Aorta (tissue), 5 donors: ENCODE results near the gene SMYD3. TPM values are rescaled to one million over a fixed set of nuclear protein-coding genes. Genes with fewer than 3 reads are reported as not detected.

Source experiments
- ATAC-seq: fragments of 200-7000 bp; cut with Tn5 transposase; one replicate; pipeline ENCODE4 v1.9.1; 2022; ENCODE audit warnings: moderate library complexity; ENCODE audit not compliant: low FRiP score
- DNase-seq, 2 donors: peaks; one replicate each; pipeline ENCODE4 v3.0.0-alpha.2; 2020
- H3K27ac ChIP-seq, 2 donors: one replicate each; pipeline ENCODE4 v1.5.1; 2013; ENCODE audit warnings: low read length in 2 of 2, mild to moderate bottlenecking in 2 of 2, moderate library complexity in 2 of 2, control low read depth in 1 of 2, inconsistent platforms in 1 of 2, low read depth in 1 of 2
- H3K27me3 ChIP-seq, 2 donors: one replicate each; pipeline ENCODE4 v1.6.1; 2013; ENCODE audit warnings: control low read depth in 1 of 2, low read length in 1 of 2, mild to moderate bottlenecking in 1 of 2, moderate library complexity in 1 of 2; ENCODE audit not compliant: insufficient read depth in 2 of 2, control insufficient read depth in 1 of 2
- H3K36me3 ChIP-seq, 2 donors: one replicate each; pipeline ENCODE4 v1.6.1; 2013; ENCODE audit warnings: control low read depth in 1 of 2, low read length in 1 of 2, mild to moderate bottlenecking in 1 of 2; ENCODE audit not compliant: insufficient read depth in 2 of 2, control insufficient read depth in 1 of 2
- H3K4me1 ChIP-seq, 2 donors: one replicate each; pipeline ENCODE4 v1.6.1; 2013; ENCODE audit warnings: low read length in 2 of 2, control low read depth in 1 of 2, mild to moderate bottlenecking in 1 of 2, moderate library complexity in 1 of 2; ENCODE audit not compliant: insufficient read depth in 2 of 2, control insufficient read depth in 1 of 2
- H3K4me3 ChIP-seq, 2 donors: one replicate each; pipeline ENCODE4 v1.5.1; 2013; ENCODE audit warnings: low read length in 2 of 2, control low read depth in 1 of 2, mild to moderate bottlenecking in 1 of 2
- H3K9me3 ChIP-seq: one replicate; pipeline ENCODE4 v1.6.1; 2013; ENCODE audit warnings: mild to moderate bottlenecking, low read length; ENCODE audit not compliant: control insufficient read depth
- WGBS, 2 donors: extraction: QIAGEN DNeasy Blood & Tissue Kit; methylation state at CpG; one replicate each; pipeline ENCODE4 v1.1.7; 2013; 5-methylcytosine and 5-hydroxymethylcytosine counted together
- intact Hi-C, 2 donors: fragments of 100-400 bp; cut with DNase I; formaldehyde crosslinking; loops; one replicate each; pipeline versions ENCODE4 v1.14.2 to v1.15.0; 2022
- polyA plus RNA-seq, 2 donors: library from polyadenylated mRNA; stranded (reverse); fragments of 200-250 nt; gene quantifications; one replicate each; pipeline ENCODE4 v1.2.3, GENCODE V29; 2013
- total RNA-seq, 2 donors: library from RNA; stranded (reverse); fragmentation: NEBNext Ultra II Directional; extraction: Animal tissue kit (Norgen Biotek cat#: 25700); gene quantifications; one replicate each; pipeline ENCODE4 v1.2.1, GENCODE V29; 2021
- donor health status: healthy with polysubstance abuse.
- donor health status: Bipolar disorder and iron deficiency.
- donor health status: DM: no; HTN: no; CAD: no.
- donor health status: DM: no; HTN: no; CAD: no.
- donor health status: DM: yes; HTN: yes; CAD: no.

SMYD3 gene
- total and polyA plus RNA-seq, 4 donors = 6.0 to 29.1 (median 11.1) TPM

DNA sequence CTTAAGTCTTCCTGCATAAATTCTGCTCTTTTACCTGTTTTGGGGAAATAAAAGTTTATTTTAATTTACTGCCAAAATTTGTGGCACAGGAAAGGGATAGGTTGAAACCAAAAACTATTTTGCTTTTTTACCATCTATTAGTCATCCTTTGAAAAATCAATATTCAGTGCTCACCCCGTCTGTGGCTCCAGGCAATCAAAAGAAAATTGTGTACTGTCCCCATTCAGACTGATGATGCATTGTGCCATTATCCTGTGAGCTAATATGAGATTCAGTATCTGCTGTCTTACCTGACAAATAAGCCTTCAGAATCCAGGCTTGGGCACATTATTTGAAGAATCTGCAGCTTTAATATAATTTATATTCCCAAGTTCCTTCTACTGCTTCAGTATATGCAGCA is 701.5 kb downstream of the SMYD3 start:
- Histone ChIP-seq H3K9me3 (no peaks in the 10 kb centered on the region), H3K27ac (no peak overlapping the region), H3K4me1 (no peaks in the 10 kb centered on the region), H3K27me3 (no peaks in the 10 kb centered on the region), H3K36me3 (no peaks in the 10 kb centered on the region), H3K4me3 (no peak overlapping the region)
- 0% methylated on average over 1 of the region's 1 CpG for WGBS, 2 donors
- intact Hi-C loops = no loop called here
- no peak for ATAC-seq
- DNase-seq = no peak

DNA sequence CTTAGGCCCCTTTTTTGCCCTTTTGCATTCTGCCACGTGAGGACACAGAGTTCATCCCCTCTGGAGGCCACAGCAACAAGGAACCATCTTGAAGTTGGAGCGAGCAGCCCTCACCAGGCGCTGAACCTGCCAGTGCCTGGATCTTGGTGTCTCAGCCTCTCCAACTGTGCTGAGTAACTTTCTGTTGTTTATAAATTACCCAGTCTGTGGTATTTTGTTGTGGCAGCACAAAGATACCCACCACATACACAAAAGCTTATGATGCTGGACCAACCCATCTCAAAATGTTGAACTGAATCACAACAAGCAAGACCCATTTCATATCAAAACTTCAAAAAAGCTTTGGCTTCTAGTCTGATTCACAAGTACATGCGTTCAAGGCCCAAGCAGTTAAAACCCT is 702.4 kb downstream of the SMYD3 start:
- H3K36me3 ChIP-seq = no peaks in the 10 kb centered on the region
- no peaks in the 10 kb centered on the region for H3K4me1 ChIP-seq
- no peaks in the 10 kb centered on the region for H3K9me3 ChIP-seq
- no peak overlapping the region for H3K27ac ChIP-seq
- no peak overlapping the region for H3K4me3 ChIP-seq
- no peak for DNase-seq
- no peaks in the 10 kb centered on the region for H3K27me3 ChIP-seq
- intact Hi-C loops = no loop called here
- no peak for ATAC-seq
- 91% methylated on average over 4 of the region's 4 CpGs for WGBS, 2 donors

DNA sequence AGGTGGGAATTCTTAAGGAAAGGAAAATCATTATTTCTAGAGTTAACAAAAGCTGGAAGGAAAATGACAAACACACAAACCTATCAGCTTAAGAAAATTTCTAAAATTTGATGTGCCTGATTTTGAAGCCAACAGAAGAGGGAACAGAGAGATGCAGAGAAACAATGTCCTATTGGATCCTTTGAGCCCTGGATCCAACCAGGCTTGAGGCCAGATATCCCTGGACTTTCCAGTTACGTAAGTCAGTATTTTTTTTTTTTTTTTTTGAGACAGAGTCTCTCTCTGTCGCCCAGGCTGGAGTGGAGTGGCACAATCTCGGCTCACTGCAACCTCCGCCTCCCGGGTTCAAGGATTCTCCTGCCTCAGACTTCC is 703.4 kb downstream of the SMYD3 start:
- intact Hi-C loops = no loop called here
- Histone ChIP-seq H3K4me1 (no peaks in the 10 kb centered on the region), H3K9me3 (no peaks in the 10 kb centered on the region), H3K27me3 (no peaks in the 10 kb centered on the region), H3K27ac (no peak overlapping the region), H3K4me3 (no peak overlapping the region), H3K36me3 (no peaks in the 10 kb centered on the region)
- no peak for DNase-seq
- no peak for ATAC-seq
- WGBS, 2 donors = 78 to 88% methylated on average over 5 of the region's 5 CpGs

DNA sequence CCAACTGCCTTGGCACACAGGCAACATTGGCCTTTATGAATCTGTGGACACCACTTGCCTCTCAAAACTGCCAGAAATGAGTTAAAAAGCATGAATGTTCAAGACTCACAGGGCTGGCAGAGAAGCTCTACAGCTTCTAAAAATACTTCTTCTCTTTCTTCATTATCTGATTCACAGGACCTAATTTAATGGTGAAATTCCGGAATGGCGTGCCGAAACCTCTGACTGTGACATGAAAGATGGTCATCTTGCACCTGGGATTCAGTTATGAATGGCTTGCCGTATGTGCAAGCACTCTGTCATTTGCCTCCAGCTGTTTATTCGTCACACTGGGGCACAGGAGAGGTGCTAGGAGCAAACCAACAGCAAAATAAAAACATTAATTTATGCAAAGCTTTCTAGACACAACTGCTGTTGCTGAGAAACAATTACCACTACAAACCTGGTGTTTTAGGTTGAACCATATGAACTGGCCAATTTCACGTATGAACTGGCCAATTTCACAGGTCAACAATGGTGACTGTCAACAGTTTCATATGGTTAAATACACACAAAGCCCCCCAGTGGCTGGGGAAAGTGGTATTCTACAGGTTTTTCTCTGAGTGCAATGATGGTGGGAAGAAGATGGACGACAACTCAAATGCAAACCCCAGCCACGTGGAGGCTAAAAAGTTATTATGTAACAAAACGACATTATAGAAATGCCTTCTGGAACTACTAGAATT is 704.0 kb downstream of the SMYD3 start:
- 91 to 92% methylated on average over 9 of the region's 9 CpGs for WGBS, 2 donors
- no peak for DNase-seq

DNA sequence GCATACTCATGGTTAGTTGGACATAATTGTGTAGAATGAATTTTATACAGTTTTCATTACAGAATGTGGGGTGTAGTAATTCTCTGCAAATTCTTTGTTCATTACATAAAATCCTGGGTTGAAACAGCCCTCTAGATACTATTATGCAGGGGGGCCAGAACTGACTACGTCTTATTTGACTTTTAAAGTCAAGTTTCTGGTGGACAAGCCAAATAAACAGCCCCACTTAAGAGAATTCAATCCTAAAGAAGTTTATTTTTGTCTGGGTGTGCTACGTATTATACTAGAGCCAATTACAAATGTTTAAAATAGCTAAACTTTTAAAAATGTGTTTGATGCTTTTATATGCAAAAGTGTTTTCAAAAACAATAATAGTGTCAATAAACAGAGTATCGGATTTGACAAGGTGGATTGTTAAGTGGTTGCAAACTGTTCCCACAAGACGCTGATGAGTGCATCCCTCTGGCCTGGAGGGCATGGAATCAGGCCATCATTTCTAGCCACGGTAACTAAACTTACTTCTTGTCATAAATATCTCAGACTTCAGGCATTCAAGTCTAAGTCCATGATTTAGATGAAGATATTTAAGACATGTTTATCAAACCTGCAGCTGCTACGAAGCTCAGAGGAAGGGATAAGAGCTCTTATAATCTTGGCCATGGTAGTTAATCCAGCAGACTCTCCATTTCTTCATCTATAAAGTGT is 706.0 kb downstream of the SMYD3 start:
- no peaks in the 10 kb centered on the region for H3K36me3 ChIP-seq
- no peaks in the 10 kb centered on the region for H3K4me1 ChIP-seq
- ATAC-seq (no peak), DNase-seq (no peak)
- no peak overlapping the region for H3K4me3 ChIP-seq
- WGBS, 2 donors = 76 to 81% methylated on average over 6 of the region's 6 CpGs
- H3K27me3 ChIP-seq = no peaks in the 10 kb centered on the region
- no peaks in the 10 kb centered on the region for H3K9me3 ChIP-seq
- intact Hi-C loops = no loop called here
- H3K27ac ChIP-seq = no peak overlapping the region

More for the DNA sequence above, 704.0 kb downstream of the SMYD3 start:
- Histone ChIP-seq H3K36me3 (no peaks in the 10 kb centered on the region), H3K4me1 (no peaks in the 10 kb centered on the region), H3K9me3 (no peaks in the 10 kb centered on the region), H3K27me3 (no peaks in the 10 kb centered on the region), H3K27ac (no peak overlapping the region), H3K4me3 (no peak overlapping the region)
- no peak for ATAC-seq
- intact Hi-C loops = no loop called here

DNA sequence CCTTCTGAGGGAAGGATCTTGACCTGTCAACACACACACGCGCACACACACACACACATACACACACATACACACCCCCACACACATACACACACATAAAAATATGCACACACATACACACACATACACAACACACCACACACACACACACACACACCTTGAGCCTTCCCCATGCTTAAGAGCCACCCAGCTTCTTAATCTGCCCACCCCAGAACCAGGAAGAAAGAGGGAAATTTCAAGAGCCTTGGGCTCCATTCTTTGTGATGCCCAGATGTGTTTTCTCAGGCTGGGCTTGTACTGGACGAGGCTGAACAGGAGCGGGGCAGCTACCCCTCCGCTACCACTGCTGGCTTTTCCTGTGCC is 708.7 kb downstream of the SMYD3 start:
- H3K4me3 ChIP-seq = no peak overlapping the region
- ATAC-seq (no peak), DNase-seq (no peak)
- H3K36me3 ChIP-seq = no peaks in the 10 kb centered on the region
- WGBS, 2 donors = 64 to 73% methylated on average over 5 of the region's 5 CpGs
- no peaks in the 10 kb centered on the region for H3K9me3 ChIP-seq
- intact Hi-C loops = no loop called here
- H3K27me3 ChIP-seq = no peaks in the 10 kb centered on the region
- H3K4me1 ChIP-seq = no peaks in the 10 kb centered on the region
- no peak overlapping the region for H3K27ac ChIP-seq

DNA sequence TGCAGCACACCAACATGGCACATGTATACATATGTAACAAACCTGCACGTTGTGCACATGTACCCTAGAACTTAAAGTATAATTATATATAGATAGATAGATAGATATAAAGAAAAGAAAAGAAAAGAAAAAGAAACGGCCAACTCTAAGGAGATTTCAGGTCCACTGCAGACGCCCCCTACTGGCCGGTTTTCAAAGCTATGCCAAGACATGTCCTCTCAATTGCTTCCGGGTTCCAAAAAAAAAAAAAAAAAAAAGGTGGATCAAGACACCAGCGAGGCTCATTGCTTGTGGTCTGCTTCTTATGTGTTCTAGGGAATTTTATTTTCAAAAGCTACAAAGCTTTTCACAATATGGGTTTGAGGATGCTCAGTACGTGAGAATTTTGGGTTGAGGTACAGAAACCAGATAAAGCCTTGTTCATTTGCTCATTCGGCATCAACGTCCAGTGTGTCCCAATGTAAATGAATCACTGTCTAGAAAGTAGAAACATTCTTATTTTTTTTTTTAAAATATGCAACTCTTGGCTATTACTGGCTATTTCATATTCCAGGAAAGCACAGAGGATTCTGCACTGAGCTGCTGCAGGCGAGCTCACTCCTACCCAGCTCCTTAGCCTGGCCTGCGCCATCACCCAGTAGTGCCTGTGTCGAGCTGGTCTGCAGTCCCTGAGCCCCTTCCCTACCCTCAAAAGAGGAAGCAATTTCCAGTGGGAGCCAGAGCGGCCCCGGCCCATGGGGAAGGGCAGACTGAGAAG is 709.3 kb downstream of the SMYD3 start:
- WGBS, 2 donors = 48 to 53% methylated on average over 14 of the region's 14 CpGs
- Histone ChIP-seq H3K27ac (no peak overlapping the region), H3K4me1 (no peaks in the 10 kb centered on the region), H3K27me3 (no peaks in the 10 kb centered on the region), H3K4me3 (no peak overlapping the region), H3K36me3 (no peaks in the 10 kb centered on the region), H3K9me3 (no peaks in the 10 kb centered on the region)
- no peak for DNase-seq
- ATAC-seq = no peak
- intact Hi-C loops = no loop called here

DNA sequence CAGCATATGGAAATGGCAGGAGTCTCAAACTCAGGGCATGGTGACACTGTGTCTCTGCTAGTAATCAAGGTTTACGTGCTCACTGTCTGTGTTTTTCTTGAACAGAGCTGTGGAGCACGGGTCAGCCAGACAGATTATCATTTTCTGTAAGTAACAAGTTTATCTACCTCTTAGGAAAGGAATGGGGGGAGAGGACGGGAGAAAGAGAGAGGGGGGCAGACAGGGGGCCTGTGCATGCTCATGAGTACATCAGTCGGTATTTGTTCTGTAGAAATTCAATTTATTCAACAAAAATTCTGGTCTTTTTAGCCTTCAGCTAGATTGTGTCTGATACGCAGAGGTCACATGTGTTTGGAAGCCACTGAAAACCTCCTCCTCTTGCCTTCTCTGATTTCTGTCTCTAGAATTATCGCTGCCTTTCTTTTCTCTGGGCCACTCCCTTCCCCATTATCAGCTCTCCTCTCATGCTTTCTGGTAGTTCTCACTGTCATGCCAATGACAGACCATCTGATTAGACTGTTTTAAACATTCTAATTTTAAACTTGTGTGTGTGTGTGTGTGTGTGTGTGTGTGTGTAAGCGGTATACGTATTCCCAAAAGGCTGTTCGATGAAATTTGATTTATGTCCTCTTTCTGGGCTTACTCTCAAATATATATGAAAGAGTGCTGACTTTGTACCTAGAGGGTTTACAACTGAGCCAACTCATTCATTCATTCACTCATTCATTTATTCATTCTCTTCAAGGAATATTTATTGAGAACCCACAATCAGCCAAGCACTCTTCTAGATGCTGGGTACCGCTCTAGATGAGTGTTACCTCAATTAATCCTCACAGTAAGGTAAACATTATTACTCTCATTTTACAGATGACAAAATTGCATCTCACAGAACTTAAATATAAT is 715.4 kb downstream of the SMYD3 start:
- no peak for ATAC-seq
- no peak overlapping the region for H3K4me3 ChIP-seq
- H3K9me3 ChIP-seq = no peaks in the 10 kb centered on the region
- no peaks in the 10 kb centered on the region for H3K27me3 ChIP-seq
- H3K27ac ChIP-seq = no peak overlapping the region
- H3K36me3 ChIP-seq = no peaks in the 10 kb centered on the region
- intact Hi-C loops = no loop called here
- 33 to 39% methylated on average over 10 of the region's 10 CpGs for WGBS, 2 donors
- H3K4me1 ChIP-seq = peaks cover 0 to 2% of the 10 kb centered on the region in 2 donors
- no peak for DNase-seq
